ENCODE data around the gene CXCL8. TPM values are rescaled to one million over a fixed set of nuclear protein-coding genes. Genes with fewer than 3 reads are reported as not detected.
A peak's percentile ranks its signal among the peaks of the same experiment; 100 is the strongest.
"Not testable (repeated sequence)": the region's sequence is repeated elsewhere in the genome, so short reads cannot be mapped to it uniquely, and the experiment has no call there.

Gene CXCL8
- 1 to 10 TPM in 7 of 9 donors, under 1 TPM in 2; 0.28 to 3.1 (median 1.6) TPM for total RNA-seq
- 1 to 10 TPM; 1.9 to 3.4 (median 2.1) TPM for polyA plus RNA-seq
- long read RNA-seq, donor 1, partial matches to known transcripts: 0 of 1 reads
- long read RNA-seq, donor 1, other reads (novel, unspliced or antisense): 0 of 1 reads
- long read RNA-seq, donor 2, partial matches to known transcripts: 0 of 2 reads
- long read RNA-seq, donor 2, other reads (novel, unspliced or antisense): 0 of 2 reads
- long read RNA-seq, donor 3: 0 reads
- long read RNA-seq, donor 4: 0 reads
- long read RNA-seq, donor 5, partial matches to known transcripts: 0 of 1 reads
- long read RNA-seq, donor 5, other reads (novel, unspliced or antisense): 0 of 1 reads
- long read RNA-seq, donor 6: 0 reads
- long read RNA-seq, donor 7: 0 reads
- long read RNA-seq, donor 8: 0 reads
- long read RNA-seq, donor 9: 0 reads
- long read RNA-seq, donor 10: 0 reads

GRCh38 chr4:73740353-73740778, at the start of gene CXCL8:
CXCL8 (plus strand) TSS chr4:73740569; CDS start chr4:73740659, 90 bp downstream.
- Histone ChIP-seq H3K36me3 (replicated peaks in 1 of 2) (no peaks in the 10 kb centered on the region), H3K27me3 (no peaks in the 10 kb centered on the region), H3K4me1 (replicated peaks in 1 of 2) (peaks cover 0 to 14% of the 10 kb centered on the region in 2 donors), H3K4me3 (no peak within 1 kb of the TSS), H3K27ac (no peak within 1 kb of the TSS), H3K9me3 (replicated peaks in 1 of 3) (no peaks in the 10 kb centered on the region)
- WGBS, 4 donors: 13 to 16% (median 15%) methylated on average over 7 of the region's 7 CpGs
- no peak for TF ChIP-seq CTCF (IDR thresholded peaks at IDR 0.05)
- peak in 1 of 2 donors; percentile 15 for TF ChIP-seq POLR2A (IDR thresholded peaks at IDR 0.05)
- DNase-seq: peak; percentile 62 to 87 (median 70)
- intact Hi-C loops (cut with DNase I): no loop called here

GRCh38 chr4:73691201-73691600, 49.2 kb upstream of the CXCL8 start:
- DNase-seq; H3K4me1 ChIP-seq (replicated peaks in 1 of 2); H3K4me3 ChIP-seq; intact Hi-C loops (cut with DNase I); H3K36me3 ChIP-seq (replicated peaks in 1 of 2); H3K27ac ChIP-seq; H3K9me3 ChIP-seq (replicated peaks in 1 of 3); H3K27me3 ChIP-seq: not testable (repeated sequence)
- 84 to 93% (median 88%) methylated on average over 3 to 4 of the region's 4 CpGs for WGBS, 4 donors

GRCh38 chr4:73691759-73692158, 48.6 kb upstream of the CXCL8 start:
- intact Hi-C loops (cut with DNase I): no loop called here

GRCh38 chr4:73692254-73692653, 48.1 kb upstream of the CXCL8 start:
- no peaks in the 10 kb centered on the region for H3K27me3 ChIP-seq
- no peak for DNase-seq
- WGBS, 4 donors: 25 to 43% (median 39%) methylated on average over 1 of the region's 1 CpG
- no peaks in the 10 kb centered on the region for H3K36me3 ChIP-seq (replicated peaks in 1 of 2)
- no peaks in the 10 kb centered on the region for H3K4me1 ChIP-seq (replicated peaks in 1 of 2)
- intact Hi-C loops (cut with DNase I): no loop called here
- no peaks in the 10 kb centered on the region for H3K9me3 ChIP-seq (replicated peaks in 1 of 3)
- TF ChIP-seq CTCF (IDR thresholded peaks at IDR 0.05) (no peak), POLR2A (IDR thresholded peaks at IDR 0.05) (no peak)
- H3K27ac ChIP-seq: no peak overlapping the region
- no peak overlapping the region for H3K4me3 ChIP-seq

More at GRCh38 chr4:73691759-73692158, 48.6 kb upstream of the CXCL8 start:
- no peak overlapping the region for H3K27ac ChIP-seq
- no peaks in the 10 kb centered on the region for H3K9me3 ChIP-seq (replicated peaks in 1 of 3)
- TF ChIP-seq CTCF (IDR thresholded peaks at IDR 0.05): no peak
- no peak for TF ChIP-seq POLR2A (IDR thresholded peaks at IDR 0.05)
- no peaks in the 10 kb centered on the region for H3K4me1 ChIP-seq (replicated peaks in 1 of 2)
- no peaks in the 10 kb centered on the region for H3K36me3 ChIP-seq (replicated peaks in 1 of 2)
- no peaks in the 10 kb centered on the region for H3K27me3 ChIP-seq
- DNase-seq: no peak
- H3K4me3 ChIP-seq: no peak overlapping the region

- H3K9me3 ChIP-seq (replicated peaks in 1 of 3): no peaks in the 10 kb centered on the region
- TF ChIP-seq CTCF (IDR thresholded peaks at IDR 0.05) (no peak), POLR2A (IDR thresholded peaks at IDR 0.05) (no peak)
- no peaks in the 10 kb centered on the region for H3K27me3 ChIP-seq
- H3K27ac ChIP-seq: no peak overlapping the region
- peaks cover under 1% of the 10 kb centered on the region in 2 donors for H3K4me1 ChIP-seq (replicated peaks in 1 of 2)
- intact Hi-C loops (cut with DNase I): no loop called here
- WGBS, 4 donors: 85 to 96% (median 93%) methylated on average over 2 of the region's 2 CpGs
- DNase-seq: no peak
- no peaks in the 10 kb centered on the region for H3K36me3 ChIP-seq (replicated peaks in 1 of 2)
- no peak overlapping the region for H3K4me3 ChIP-seq
Observed at GRCh38 chr4:73692701-73693100, 47.7 kb upstream of the CXCL8 start.
